OCI-LY7 (cell line): ENCODE results near the gene NISCH.

Experiments
- EZH2phosphoT487 ChIP-seq: fragments of 200-600 bp; sonication (generic); IDR thresholded peaks from 2 replicates; pipeline ENCODE4 v1.6.1; 2018; ENCODE audit warnings: low read depth, borderline replicate concordance, mild to moderate bottlenecking, mixed run types, antibody characterized with exemption, low read length, moderate library complexity, mixed read lengths
- TF ChIP-seq, protein P1 (sequence below): fragments of 200-600 bp; sonication (generic); conservative IDR thresholded peaks from 2 replicates; pipeline ENCODE4 v1.5.1; 2014; ENCODE audit warnings: mild to moderate bottlenecking, antibody characterized with exemption, low read length, moderate library complexity, mixed read lengths

DNA sequence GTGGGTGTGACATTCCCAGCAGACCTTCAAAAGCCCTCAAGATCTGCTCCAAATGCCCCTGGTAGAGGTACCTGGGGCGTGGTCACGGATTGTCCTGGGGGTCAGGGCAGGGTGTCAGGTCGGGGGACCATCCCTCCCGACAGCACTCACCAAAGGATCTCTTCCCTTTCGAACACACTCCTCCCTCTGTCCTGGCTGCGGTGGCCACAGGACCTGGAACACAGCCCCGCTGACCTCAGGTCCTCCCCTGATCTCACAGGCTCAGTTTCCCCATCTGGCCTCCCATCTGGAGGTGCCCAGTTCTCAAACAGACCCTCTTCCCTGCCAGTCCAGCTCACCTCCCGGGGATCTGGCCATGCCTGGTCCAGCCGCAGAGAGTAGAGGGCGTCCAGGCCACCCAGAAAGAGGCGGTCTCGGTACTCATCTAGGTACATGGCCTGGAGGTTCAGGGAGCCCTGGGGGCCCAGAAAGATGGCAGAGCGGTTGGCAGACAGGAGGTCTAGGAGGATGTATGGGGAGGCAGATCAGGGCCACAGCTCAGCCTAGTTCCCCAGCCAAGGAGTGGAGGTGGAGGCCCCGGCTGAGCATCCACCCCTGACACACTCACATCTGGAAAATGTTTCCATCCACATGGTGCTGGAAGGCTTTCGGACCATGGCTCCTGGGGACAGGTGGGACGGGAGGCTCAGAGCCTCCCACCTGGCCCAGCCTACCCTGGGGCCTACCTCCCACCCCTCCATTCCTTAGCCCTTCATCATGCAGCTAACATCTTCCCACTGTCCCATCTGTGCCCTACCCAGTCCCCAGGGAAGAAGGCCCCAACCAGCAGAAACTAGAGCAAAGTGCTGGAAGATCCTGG lies 12.8 kb upstream of the NISCH start:
- TF ChIP-seq, protein P1, sequence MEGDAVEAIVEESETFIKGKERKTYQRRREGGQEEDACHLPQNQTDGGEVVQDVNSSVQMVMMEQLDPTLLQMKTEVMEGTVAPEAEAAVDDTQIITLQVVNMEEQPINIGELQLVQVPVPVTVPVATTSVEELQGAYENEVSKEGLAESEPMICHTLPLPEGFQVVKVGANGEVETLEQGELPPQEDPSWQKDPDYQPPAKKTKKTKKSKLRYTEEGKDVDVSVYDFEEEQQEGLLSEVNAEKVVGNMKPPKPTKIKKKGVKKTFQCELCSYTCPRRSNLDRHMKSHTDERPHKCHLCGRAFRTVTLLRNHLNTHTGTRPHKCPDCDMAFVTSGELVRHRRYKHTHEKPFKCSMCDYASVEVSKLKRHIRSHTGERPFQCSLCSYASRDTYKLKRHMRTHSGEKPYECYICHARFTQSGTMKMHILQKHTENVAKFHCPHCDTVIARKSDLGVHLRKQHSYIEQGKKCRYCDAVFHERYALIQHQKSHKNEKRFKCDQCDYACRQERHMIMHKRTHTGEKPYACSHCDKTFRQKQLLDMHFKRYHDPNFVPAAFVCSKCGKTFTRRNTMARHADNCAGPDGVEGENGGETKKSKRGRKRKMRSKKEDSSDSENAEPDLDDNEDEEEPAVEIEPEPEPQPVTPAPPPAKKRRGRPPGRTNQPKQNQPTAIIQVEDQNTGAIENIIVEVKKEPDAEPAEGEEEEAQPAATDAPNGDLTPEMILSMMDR = no peak
- TF ChIP-seq EZH2phosphoT487 = no peak
